SU-DHL-6 (cell line): Measurements from ENCODE around the gene OR10G8.

Source experiments
- EZH2phosphoT487 ChIP-seq: fragments of 200-600 bp; sonication (generic), shearing (Covaris generic); conservative IDR thresholded peaks from 2 replicates; pipeline ENCODE4 v1.6.1; 2018; ENCODE audit warnings: mild to moderate bottlenecking, antibody characterized with exemption, low read length, moderate library complexity, mixed read lengths
- TF ChIP-seq, protein P1 (sequence below): fragments of 200-600 bp; sonication (generic); IDR thresholded peaks from one replicate; pipeline ENCODE4 v1.5.1; 2017; ENCODE audit warnings: antibody characterized with exemption, mild to moderate bottlenecking, low read length, moderate library complexity; ENCODE audit not compliant: insufficient read depth, poor library complexity, severe bottlenecking

- TF ChIP-seq, protein P1, sequence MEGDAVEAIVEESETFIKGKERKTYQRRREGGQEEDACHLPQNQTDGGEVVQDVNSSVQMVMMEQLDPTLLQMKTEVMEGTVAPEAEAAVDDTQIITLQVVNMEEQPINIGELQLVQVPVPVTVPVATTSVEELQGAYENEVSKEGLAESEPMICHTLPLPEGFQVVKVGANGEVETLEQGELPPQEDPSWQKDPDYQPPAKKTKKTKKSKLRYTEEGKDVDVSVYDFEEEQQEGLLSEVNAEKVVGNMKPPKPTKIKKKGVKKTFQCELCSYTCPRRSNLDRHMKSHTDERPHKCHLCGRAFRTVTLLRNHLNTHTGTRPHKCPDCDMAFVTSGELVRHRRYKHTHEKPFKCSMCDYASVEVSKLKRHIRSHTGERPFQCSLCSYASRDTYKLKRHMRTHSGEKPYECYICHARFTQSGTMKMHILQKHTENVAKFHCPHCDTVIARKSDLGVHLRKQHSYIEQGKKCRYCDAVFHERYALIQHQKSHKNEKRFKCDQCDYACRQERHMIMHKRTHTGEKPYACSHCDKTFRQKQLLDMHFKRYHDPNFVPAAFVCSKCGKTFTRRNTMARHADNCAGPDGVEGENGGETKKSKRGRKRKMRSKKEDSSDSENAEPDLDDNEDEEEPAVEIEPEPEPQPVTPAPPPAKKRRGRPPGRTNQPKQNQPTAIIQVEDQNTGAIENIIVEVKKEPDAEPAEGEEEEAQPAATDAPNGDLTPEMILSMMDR, result no peak
- no peak for TF ChIP-seq EZH2phosphoT487
Observed at GRCh38 chr11:124012697-124013096, 13.9 kb upstream of the OR10G8 start, which contains the start of gene OR10G4.
